RWPE1 (cell line): Measurements from ENCODE around the gene PAFAH2.
"Not testable (repeated sequence)": the region's sequence is repeated elsewhere in the genome, so short reads cannot be mapped to it uniquely, and the experiment has no call there.

ENCODE experiments used
- CTCF ChIA-PET: fragments of 350-600 bp; sonication (Branson Sonifier 250); formaldehyde crosslinking; extraction: SDS; loops from one replicate; lab custom pipeline; 2021; lab: Yijun Ruan, JAX
- POLR2A ChIA-PET: fragments of 400-600 bp; formaldehyde crosslinking; extraction: SDS; loops from one replicate; lab custom pipeline; 2020; ENCODE audit warnings: antibody characterized with exemption; ENCODE audit not compliant: low non-redundant PET; lab: Yijun Ruan, JAX
- DNase-seq: peaks from one replicate; pipeline ENCODE4 v3.0.0; 2012; ENCODE audit warnings: low spot score
- H3K27ac ChIP-seq: fragments of 450-650 bp; 2 replicates; pipeline ENCODE4 v1.5.1; 2017
- TF ChIP-seq, protein P1 (sequence below): fragments of 450-650 bp; conservative IDR thresholded peaks from 2 replicates; pipeline ENCODE4 v1.5.1; 2017; ENCODE audit warnings: low read depth, mild to moderate bottlenecking

Gene PAFAH2

DNA sequence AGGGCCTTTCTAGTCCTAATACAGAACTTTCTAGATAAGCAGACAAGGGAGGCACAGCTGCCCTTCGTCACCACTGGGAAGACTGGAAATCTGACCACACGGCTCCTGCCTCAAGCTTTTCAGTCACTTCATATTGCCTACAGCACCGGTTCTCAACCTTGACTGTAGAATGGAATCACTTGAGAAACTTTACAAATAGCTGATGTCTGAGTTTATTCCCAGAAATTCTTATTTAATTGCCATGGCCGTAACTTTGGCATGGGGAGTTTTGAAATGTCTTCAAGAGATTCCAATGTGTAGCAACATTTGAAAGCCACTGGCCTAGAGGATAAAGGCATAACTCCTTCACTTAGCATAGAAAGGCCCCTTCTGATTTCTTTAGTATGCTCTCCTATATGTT lies 49.2 kb downstream of the PAFAH2 start:
- TF ChIP-seq, protein P1, sequence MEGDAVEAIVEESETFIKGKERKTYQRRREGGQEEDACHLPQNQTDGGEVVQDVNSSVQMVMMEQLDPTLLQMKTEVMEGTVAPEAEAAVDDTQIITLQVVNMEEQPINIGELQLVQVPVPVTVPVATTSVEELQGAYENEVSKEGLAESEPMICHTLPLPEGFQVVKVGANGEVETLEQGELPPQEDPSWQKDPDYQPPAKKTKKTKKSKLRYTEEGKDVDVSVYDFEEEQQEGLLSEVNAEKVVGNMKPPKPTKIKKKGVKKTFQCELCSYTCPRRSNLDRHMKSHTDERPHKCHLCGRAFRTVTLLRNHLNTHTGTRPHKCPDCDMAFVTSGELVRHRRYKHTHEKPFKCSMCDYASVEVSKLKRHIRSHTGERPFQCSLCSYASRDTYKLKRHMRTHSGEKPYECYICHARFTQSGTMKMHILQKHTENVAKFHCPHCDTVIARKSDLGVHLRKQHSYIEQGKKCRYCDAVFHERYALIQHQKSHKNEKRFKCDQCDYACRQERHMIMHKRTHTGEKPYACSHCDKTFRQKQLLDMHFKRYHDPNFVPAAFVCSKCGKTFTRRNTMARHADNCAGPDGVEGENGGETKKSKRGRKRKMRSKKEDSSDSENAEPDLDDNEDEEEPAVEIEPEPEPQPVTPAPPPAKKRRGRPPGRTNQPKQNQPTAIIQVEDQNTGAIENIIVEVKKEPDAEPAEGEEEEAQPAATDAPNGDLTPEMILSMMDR: no peak
- no peak overlapping the region for H3K27ac ChIP-seq
- POLR2A ChIA-PET: no interaction called here
- CTCF ChIA-PET: no interaction called here
- no peak for DNase-seq

DNA sequence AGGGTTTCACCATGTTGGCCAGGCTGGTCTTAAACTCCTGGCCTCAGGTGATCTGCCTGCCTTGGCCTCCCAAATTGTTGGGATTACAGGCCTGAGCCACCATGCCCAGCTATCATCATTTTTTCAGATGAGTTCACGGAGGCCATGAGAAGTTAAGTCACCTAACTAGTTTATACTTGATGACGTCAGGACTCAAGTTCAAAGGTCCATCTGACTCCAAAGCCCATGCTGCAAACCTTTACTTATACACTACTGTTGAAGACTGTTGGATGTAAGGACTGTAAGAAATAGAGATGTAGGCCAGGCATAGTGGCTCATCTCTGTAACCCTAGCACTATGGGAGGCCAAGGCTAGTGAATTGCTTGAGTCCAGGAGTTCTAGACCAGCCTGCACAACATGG lies 50.8 kb downstream of the PAFAH2 start:
- no peak overlapping the region for H3K27ac ChIP-seq
- TF ChIP-seq, protein P1: no peak
- ChIA-PET POLR2A (no interaction called here), CTCF (interaction anchor here (0.6 kb wide), 2 partner anchors 8 to 11 kb away, joined by 4 to 7 read pairs; no protein-coding TSS in a partner anchor)
- DNase-seq: no peak

DNA sequence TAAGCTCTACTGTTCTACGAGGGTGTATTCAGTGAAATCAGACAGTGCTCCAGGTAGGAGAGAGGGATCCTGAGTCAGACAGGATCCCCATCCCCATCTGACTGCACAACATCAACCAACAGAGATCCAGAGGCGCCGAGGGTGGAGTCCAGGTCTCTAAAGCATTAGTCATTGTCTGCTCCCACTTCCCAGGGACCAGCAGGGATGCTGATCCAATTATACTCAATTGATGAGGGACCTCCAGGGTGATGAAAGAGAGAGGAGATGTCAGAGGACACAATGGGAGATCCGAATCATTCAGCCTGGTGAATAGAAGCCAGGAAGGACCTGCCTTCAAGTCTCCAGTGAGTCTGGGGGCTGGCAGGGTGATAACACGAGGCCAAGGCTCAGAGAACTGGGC lies 52.1 kb downstream of the PAFAH2 start:
- no peak for DNase-seq
- CTCF ChIA-PET: no interaction called here
- TF ChIP-seq, protein P1: no peak
- no peak overlapping the region for H3K27ac ChIP-seq
- POLR2A ChIA-PET: no interaction called here

DNA sequence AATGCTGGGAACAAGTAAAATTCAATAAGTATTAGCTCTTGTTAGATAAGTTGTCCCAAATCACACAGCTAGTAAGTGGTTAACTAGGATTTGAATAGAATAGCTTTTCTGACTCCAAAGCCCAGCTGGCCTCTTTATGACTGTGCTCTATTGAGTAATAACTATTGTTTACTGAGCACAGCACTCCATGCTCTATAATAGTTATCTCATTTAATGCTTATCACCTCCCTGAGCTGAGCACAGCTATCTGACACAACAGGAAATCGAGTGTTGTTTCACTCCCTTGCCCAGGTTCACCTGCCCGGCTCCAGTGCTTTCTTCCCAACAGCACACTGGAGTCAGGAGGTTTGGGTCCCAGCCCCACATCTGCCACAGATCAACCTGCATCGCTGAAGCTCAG lies 52.9 kb downstream of the PAFAH2 start:
- POLR2A ChIA-PET: no interaction called here
- TF ChIP-seq, protein P1: no peak
- DNase-seq: no peak
- H3K27ac ChIP-seq: no peak overlapping the region
- CTCF ChIA-PET: interaction anchor here (0.6 kb wide), 2 partner anchors 10 to 30 kb away, joined by 3 to 4 read pairs; no protein-coding TSS in a partner anchor

DNA sequence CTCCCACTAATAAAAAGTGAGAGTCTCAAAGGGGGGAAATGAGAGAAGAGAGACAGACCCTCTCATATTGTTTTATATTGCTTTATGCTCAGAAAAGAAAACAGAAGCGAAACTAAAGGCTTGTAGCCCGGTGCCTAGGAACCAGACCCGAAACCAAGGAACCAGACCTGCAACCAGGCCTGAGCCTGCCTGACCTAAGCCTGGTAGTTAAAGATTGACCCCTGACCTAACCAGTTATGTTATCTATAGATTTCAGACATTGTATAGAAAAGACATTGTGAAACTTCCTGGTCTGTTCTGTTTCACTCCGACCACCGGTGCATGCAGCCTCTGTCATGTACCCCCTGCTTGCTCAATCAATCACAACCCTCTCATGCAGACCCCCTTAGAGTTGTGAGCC lies 54.4 kb downstream of the PAFAH2 start:
- H3K27ac ChIP-seq, POLR2A ChIA-PET, DNase-seq, CTCF ChIA-PET: not testable (repeated sequence)

DNA sequence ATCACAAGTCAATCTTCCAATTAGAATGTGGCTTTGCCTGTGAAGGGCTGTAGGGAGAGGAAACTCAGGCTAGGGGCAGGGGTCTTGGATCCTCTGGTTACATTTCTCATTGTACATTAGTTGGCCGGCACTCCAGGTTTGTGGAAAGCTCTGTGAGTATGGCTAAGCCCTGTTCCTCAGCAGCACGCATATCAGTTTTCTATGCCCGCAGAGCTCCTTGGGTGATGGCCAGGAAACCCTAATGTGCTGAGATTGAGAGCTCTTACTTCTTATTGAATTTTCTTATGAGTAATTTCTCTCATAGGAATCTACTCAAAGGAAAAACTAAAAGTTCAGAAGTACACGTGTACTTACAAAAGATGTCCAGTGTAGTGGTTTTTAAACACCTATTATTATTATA lies 60.9 kb downstream of the PAFAH2 start:
- ChIA-PET CTCF (no interaction called here), POLR2A (interaction anchor here (0.6 kb wide), 1 partner anchor 1363 kb away, joined by 3 read pairs; no protein-coding TSS in a partner anchor)

More for the DNA sequence above, 60.9 kb downstream of the PAFAH2 start:
- no peak for DNase-seq
- TF ChIP-seq, protein P1: no peak
- no peak overlapping the region for H3K27ac ChIP-seq
